Measurements from ENCODE around the gene FAIM.
A peak's percentile ranks its signal among the peaks of the same experiment; 100 is the strongest.

Gene FAIM

DNA sequence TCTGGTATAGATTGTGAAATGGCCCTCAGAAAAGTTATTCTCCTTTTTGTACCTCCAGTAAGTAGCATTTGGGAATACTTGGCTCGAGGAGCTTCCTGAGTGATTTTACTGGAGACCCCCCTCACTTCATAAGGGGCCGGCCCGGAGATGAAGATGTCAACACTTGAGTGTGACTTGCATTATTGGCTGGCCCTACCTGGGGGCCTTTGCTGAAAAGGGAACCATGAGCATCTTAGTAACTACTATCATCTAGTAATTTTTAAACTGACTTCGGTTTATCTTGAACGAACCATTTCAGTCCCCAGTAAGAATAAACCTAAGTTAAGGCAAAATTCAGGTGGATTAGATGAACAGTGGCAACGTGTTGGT, 1.3 kb downstream of the FAIM start:
- H3K4me3 ChIP-seq (ENCODE audit: low read depth, low read length): peak overlapping the region; percentile 60
- TF ChIP-seq, protein P1, sequence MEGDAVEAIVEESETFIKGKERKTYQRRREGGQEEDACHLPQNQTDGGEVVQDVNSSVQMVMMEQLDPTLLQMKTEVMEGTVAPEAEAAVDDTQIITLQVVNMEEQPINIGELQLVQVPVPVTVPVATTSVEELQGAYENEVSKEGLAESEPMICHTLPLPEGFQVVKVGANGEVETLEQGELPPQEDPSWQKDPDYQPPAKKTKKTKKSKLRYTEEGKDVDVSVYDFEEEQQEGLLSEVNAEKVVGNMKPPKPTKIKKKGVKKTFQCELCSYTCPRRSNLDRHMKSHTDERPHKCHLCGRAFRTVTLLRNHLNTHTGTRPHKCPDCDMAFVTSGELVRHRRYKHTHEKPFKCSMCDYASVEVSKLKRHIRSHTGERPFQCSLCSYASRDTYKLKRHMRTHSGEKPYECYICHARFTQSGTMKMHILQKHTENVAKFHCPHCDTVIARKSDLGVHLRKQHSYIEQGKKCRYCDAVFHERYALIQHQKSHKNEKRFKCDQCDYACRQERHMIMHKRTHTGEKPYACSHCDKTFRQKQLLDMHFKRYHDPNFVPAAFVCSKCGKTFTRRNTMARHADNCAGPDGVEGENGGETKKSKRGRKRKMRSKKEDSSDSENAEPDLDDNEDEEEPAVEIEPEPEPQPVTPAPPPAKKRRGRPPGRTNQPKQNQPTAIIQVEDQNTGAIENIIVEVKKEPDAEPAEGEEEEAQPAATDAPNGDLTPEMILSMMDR (IDR thresholded peaks at IDR 0.05; ENCODE audit: control insufficient read depth, extremely low read depth, insufficient read depth): no peak
- DNase-seq (ENCODE audit: low read depth): no peak

DNA sequence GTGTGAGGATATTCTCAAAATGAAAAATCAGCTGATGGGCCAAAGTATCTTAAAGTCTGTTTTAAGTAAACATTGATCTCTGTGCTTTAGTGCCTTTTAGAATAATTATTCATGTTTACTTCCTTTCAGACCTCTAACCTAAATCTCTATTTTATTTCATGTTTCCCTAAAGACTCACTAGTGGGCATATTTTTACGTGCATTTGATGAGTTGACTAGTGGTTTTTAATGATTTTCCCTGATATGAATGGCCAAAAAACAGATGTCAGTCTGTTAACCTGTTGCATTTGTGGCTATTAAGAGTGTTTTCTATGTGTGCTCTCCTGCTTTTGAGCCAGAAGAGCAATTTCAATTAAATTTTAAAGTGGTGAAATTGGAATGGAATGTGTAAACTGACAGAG, 6.9 kb downstream of the FAIM start:
- H3K4me3 ChIP-seq (ENCODE audit: low read depth, low read length): no peak overlapping the region
- TF ChIP-seq, protein P1 (IDR thresholded peaks at IDR 0.05; ENCODE audit: control insufficient read depth, extremely low read depth, insufficient read depth): no peak

DNA sequence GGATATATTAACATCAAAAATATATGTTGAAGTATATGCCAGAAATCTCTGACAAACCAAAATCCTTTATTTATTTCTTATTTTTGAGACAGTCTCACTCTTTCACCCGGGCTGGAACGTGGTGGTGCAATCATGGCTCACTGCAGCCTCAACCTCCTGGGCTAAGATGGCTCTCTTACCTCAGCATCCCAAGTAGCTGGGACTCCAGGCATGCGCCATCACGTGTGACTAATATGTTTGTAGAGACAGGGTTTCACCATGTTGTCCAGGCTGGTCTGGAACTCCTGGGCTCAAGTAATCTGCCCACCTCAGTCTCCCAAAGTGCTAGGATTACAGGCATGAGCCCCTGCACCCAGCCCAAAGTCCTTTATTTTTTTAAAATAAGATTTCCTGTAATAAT, 11.9 kb downstream of the FAIM start:
- DNase-seq (ENCODE audit: low read depth): no peak
- TF ChIP-seq, protein P1 (IDR thresholded peaks at IDR 0.05; ENCODE audit: control insufficient read depth, extremely low read depth, insufficient read depth): no peak
- H3K4me3 ChIP-seq (ENCODE audit: low read depth, low read length): no peak overlapping the region

More for the DNA sequence above, 6.9 kb downstream of the FAIM start:
- no peak for DNase-seq (ENCODE audit: low read depth)

DNA sequence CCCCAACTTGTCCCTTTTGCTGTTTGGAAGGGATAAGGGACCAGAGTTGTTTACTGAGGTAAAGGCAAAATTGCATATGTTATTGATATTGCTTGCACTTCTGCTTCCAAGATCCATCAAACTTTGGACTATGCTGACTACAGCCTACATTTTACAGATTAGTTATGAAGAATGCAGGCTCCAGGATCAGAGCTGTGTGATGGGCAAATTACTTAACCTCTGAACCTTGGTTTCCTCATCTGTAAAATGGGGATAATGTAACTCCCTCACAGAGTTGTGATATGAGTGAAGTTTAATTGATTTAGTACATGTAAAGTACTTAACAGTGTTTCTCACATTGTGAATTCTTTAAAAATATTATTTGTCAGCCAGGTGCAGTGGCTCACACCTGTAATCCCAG, 15.9 kb downstream of the FAIM start:
- TF ChIP-seq, protein P1 (IDR thresholded peaks at IDR 0.05; ENCODE audit: control insufficient read depth, extremely low read depth, insufficient read depth): no peak
- H3K4me3 ChIP-seq (ENCODE audit: low read depth, low read length): no peak overlapping the region

DNA sequence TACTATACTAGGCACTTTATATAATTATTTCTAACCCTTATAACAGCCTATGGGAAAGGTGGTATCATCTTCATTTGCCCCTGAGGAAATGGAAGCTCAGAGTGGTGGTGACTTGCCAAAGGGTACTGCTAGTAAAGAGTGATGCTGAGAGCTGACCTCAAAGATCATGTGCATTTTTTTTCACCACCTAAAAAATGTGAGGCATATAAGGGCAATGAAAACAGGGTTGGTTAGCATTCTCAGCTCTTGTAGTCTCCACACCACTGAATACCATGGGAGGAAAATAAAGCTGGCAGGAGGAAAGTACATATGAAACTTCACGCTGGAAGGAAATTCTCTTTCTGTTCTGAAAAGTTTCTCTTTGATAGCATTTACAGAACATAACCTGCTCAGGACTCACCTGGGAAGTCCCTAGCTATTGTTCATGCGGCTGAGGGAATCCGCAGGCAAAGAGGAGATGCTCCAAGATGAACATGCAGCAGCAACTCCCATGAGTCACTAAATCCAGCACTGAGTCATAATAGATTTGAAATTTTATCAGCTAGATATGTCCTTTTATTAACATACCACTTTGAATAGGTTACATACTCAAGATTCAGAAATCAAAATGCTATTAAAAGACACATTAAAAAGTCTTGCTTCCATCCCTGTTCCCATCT, 17.3 kb downstream of the FAIM start:
- TF ChIP-seq, protein P1 (IDR thresholded peaks at IDR 0.05; ENCODE audit: control insufficient read depth, extremely low read depth, insufficient read depth): no peak
- DNase-seq (ENCODE audit: low read depth): no peak
- H3K4me3 ChIP-seq (ENCODE audit: low read depth, low read length): no peak overlapping the region

More for the DNA sequence above, 15.9 kb downstream of the FAIM start:
- no peak for DNase-seq (ENCODE audit: low read depth)

DNA sequence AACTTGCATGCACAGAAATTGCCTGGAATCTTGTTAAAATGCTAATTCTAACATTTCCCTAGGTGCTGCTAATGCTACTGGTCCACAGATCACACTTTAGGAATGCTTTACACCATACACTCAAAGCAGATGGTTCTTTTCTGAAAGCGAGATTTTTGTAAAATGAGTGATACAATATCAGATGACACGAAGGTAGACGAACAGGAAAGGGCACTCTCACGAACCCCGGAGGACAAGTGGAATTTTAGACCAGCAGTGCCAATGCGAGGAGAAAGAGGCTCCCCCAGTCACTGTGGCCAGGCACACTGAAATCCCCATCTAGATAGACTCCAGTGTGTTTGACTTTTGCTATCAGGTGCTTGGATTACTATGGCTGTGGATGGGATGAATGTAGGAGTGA, 21.0 kb downstream of the FAIM start:
- no peak overlapping the region for H3K4me3 ChIP-seq (ENCODE audit: low read depth, low read length)
- TF ChIP-seq, protein P1 (IDR thresholded peaks at IDR 0.05; ENCODE audit: control insufficient read depth, extremely low read depth, insufficient read depth): no peak
- no peak for DNase-seq (ENCODE audit: low read depth)

DNA sequence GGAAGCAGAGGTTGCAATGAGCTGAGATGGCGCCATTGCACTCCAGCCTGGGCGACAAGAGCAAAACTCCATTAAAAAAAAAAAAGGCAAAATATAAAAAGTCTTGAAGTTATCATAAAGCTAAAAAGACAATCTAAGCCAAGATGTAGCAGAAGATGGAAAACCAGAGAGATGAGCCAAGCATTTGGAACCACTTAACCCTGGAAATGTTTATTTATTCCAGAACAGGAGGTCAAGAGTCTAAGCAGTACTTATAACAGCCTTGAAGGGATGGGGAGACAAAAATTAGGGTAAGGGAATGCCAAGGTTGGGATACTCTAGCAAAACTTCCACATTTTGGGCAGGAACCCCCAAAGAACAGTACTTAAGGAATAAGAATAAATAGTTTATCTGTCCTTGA, 30.1 kb downstream of the FAIM start:
- TF ChIP-seq, protein P1 (IDR thresholded peaks at IDR 0.05; ENCODE audit: control insufficient read depth, extremely low read depth, insufficient read depth): no peak
- DNase-seq (ENCODE audit: low read depth): no peak
- H3K4me3 ChIP-seq (ENCODE audit: low read depth, low read length): no peak overlapping the region
